ENCODE results near the gene SMYD1.

Gene SMYD1

DNA sequence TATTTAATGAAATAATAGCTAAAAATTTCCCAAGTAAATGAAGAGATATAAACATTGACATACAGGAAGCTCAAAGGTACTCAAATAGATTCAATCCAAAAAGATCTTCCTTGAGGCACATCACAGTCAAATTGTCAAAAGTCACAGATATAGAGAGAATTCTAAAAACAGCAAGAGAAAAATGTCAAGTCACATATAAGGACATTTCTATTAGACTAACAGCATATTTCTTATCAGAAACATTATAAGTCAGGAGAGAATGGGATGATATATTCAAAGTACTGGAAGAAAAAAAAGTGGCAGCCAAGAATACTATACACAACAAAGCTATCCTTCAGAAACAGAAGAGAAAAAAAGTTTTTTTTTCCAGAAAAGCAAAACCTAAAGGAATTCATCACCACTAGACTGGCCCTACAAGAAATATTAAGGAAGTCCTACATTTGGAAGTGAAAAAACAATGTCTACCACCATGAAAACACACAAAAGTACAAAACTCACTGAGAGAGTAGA lies 81.4 kb downstream of the SMYD1 start:
- no peak for DNase-seq

DNA sequence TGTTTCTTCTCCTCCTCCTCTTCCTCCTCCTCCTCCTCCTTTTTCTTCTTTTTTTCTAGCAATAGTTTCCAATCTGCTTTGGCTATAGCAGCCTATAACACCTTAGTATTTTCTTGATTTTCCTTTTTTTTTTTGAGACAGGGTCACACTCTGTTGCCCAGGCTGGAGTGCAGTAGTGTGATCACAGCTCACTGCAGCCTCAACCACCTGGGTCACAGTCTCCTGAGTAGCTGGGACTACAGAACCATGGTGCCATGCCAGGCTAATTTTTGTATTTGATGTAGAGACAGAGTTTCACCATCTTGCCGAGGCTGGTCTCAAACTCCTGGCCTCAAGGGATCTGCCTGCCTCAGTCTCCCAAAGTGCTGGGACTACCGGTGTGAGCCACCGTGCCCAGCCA lies 91.9 kb downstream of the SMYD1 start:
- no peak for DNase-seq

DNA sequence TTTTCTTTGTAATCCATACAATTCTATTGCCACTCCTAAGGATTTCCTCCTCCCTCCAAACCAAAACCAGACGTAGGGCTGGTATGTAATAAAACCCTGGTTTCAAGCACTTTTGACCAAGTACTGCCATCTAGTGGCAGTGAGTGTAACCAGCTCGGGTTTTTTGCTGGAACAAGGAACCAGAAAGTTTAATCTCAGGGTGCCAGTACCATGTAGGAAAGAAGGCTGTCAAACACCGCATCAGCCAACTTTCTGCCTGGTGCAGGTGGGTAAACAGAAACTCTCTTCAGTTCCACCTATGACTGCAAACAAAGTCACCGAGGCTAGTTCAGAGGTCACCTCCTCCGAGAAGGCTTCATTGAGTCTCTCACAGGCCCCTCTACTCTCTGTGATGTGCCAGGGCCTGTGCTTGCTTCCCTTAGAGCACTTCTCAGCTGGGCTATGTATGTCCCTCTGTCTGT lies 92.4 kb downstream of the SMYD1 start:
- peak; percentile 50 for DNase-seq

DNA sequence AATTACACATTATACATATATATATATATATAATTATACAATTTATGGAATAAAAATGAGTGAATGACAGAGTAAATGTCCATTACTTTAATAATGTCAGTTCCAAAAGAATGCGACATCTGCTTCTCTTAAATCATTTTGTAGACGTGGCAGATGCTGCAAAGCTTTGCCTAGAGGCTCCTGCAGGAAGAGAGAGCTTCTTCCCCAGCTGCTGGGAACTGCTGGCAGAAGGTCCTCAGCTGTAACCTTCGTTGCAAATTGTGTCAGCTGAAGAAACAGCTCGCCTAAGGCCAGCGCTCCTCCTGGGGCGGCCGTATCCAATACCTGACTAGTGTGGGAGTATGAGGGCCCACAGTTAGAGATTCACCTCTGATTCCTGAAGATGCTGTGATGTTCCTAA lies 92.9 kb downstream of the SMYD1 start:
- DNase-seq = no peak

DNA sequence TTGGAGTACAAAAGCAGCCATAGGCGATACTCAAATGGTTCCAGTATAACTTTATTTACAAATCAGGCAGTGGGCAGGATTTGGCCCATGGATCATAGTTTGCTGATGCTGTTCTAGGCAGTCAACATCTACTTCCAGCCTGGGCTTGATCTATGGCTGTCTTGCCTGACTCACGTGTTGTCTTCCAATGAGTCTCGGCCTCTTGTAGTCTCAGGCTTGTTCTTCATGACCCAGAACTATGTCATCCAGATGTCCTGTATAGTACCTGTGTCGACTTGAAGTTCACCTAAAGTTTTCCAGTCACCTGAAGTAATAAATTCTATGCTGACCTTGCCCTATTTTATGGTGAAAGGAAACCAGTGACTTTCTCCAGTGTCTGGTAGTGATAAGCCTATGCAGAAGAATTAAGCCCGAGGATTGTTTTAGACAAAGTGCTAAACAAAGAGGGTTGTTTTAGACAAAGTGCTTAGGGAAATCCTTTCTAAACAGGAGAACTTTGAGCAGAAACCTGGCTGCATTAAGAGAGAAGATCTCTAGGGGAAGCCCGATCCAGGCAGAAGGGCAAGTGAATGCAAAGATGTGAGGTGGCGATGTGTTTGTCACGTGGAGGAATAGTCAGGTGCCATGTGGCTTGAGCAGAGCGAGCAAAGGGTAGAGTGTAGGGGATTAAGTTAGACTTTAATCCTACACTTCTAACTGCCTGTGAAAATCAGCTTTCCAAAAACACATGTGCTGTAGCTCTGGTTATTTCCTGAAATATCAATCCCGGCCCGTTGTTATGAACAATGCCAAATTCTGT lies 94.0 kb downstream of the SMYD1 start:
- DNase-seq = no peak

All from NCI-H2227 treated with DMSO at 0.1 percent for 48 hours (cell line).